H1 (cell line): Measurements from ENCODE around the gene RBM20. TPM values are rescaled to one million over a fixed set of nuclear protein-coding genes. Genes with fewer than 3 reads are reported as not detected.
"Not testable (repeated sequence)": the region's sequence is repeated elsewhere in the genome, so short reads cannot be mapped to it uniquely, and the experiment has no call there.

Experiments
- CTCF ChIA-PET: fragments of 300-600 bp; sonication (Branson Sonifier 250); formaldehyde crosslinking; loops from one replicate; lab custom pipeline; 2021; ENCODE audit not compliant: partially characterized antibody; lab: Charles Lee
- POLR2A ChIA-PET: fragments of 300-600 bp; sonication (Branson Sonifier 250); formaldehyde crosslinking; loops from one replicate; lab custom pipeline; 2021; ENCODE audit warnings: inconsistent platforms; ENCODE audit not compliant: partially characterized antibody; lab: Charles Lee
- DNase-seq, 2 experiments: peaks; one replicate each; pipeline versions ENCODE4 v3.0.0 to v3.0.0-alpha.2; 2010 to 2022; ENCODE audit warnings: low spot score in 2 of 2, low read depth in 1 of 2, mixed read lengths in 1 of 2
- FAIRE-seq: peaks from 2 replicates; lab custom pipeline; 2011; peaks lifted over from hg19 to GRCh38; lab: Jason Lieb, UNC
- H2AFZ ChIP-seq: 2 replicates; pipeline ENCODE4 v1.8.1; 2012; ENCODE audit warnings: low read length, inconsistent platforms
- H2AK5ac ChIP-seq: 2 replicates; pipeline ENCODE4 v1.6.1; 2013; ENCODE audit warnings: low read depth, low read length
- H2BK120ac ChIP-seq: replicated peaks from 2 replicates; pipeline ENCODE3; 2013; ENCODE audit warnings: low read depth, low read length, inconsistent platforms
- H2BK12ac ChIP-seq: 2 replicates; pipeline ENCODE4 v1.6.1; 2013; ENCODE audit warnings: low read depth, low read length
- H2BK15ac ChIP-seq: 2 replicates; pipeline ENCODE4 v1.6.1; 2013; ENCODE audit warnings: low read length
- H2BK20ac ChIP-seq: 2 replicates; pipeline ENCODE4 v1.6.1; 2013; ENCODE audit warnings: low read length
- H2BK5ac ChIP-seq: 2 replicates; pipeline ENCODE4 v1.6.1; 2013; ENCODE audit warnings: low read depth, low read length
- H3K14ac ChIP-seq: 2 replicates; pipeline ENCODE4 v1.6.1; 2013; ENCODE audit warnings: inconsistent platforms; ENCODE audit not compliant: insufficient read length
- H3K18ac ChIP-seq: 2 replicates; pipeline ENCODE4 v1.6.1; 2013; ENCODE audit warnings: low read length; ENCODE audit errors: extremely low read depth
- H3K23ac ChIP-seq: 2 replicates; pipeline ENCODE4 v1.6.1; 2013; ENCODE audit warnings: inconsistent platforms; ENCODE audit not compliant: insufficient read length
- H3K23me2 ChIP-seq: 2 replicates; pipeline ENCODE4 v1.6.1; 2013; ENCODE audit warnings: low read depth, low read length
- H3K27ac ChIP-seq: 2 replicates; pipeline ENCODE4 v1.6.1; 2011; ENCODE audit warnings: low read depth, low read length, inconsistent platforms
- H3K27me3 ChIP-seq, 4 experiments: replicated peaks in 1 of 4; 1 replicate in 1 of 4; 2 replicates in 3 of 4; pipeline versions ENCODE4 v1.6.1 to v1.8.1; 2011 to 2013; ENCODE audit warnings: low read length in 3 of 4, mild to moderate bottlenecking in 3 of 4, inconsistent platforms in 2 of 4, mixed read lengths in 2 of 4, moderate library complexity in 1 of 4; ENCODE audit not compliant: control insufficient read depth in 3 of 4, insufficient read depth in 3 of 4; ENCODE audit errors: extremely low read depth in 1 of 4
- H3K36me3 ChIP-seq, 4 experiments: 2 replicates each; pipeline versions ENCODE4 v1.6.1 to v1.8.1; 2011 to 2013; ENCODE audit warnings: mild to moderate bottlenecking in 4 of 4, low read length in 3 of 4, moderate library complexity in 2 of 4, control low read depth in 1 of 4, inconsistent platforms in 1 of 4; ENCODE audit not compliant: insufficient read depth in 4 of 4, control insufficient read depth in 2 of 4
- H3K4ac ChIP-seq: replicated peaks from 2 replicates; pipeline ENCODE3; 2013; ENCODE audit warnings: low read length, low read depth, mixed read lengths, inconsistent platforms; ENCODE audit not compliant: insufficient read length
- H3K4me1 ChIP-seq, 4 experiments: replicated peaks in 1 of 4; 1 replicate in 1 of 4; 2 replicates in 3 of 4; pipeline versions ENCODE4 v1.6.1 to v1.8.1; 2011 to 2013; ENCODE audit warnings: low read length in 3 of 4, inconsistent platforms in 2 of 4, mixed read lengths in 1 of 4; ENCODE audit not compliant: insufficient read depth in 4 of 4, control insufficient read depth in 3 of 4
- H3K4me2 ChIP-seq, 2 experiments: 2 replicates each; pipeline versions ENCODE4 v1.6.1 to v1.8.1; 2011 to 2013; ENCODE audit warnings: low read depth in 2 of 2, low read length in 2 of 2, control low read depth in 1 of 2, inconsistent platforms in 1 of 2, mild to moderate bottlenecking in 1 of 2; ENCODE audit not compliant: insufficient read depth in 1 of 2
- H3K4me3 ChIP-seq, 4 experiments: fragments of 200-600, 300-600 bp in 1 of 4; sonication (generic), shearing (Covaris generic), sonication (Bioruptor Twin) in 1 of 4; 2 replicates each; pipeline versions ENCODE4 v1.5.1 to v1.8.1; 2011 to 2016; ENCODE audit warnings: low read length in 4 of 4, low read depth in 3 of 4, control low read depth in 2 of 4, inconsistent platforms in 2 of 4, mild to moderate bottlenecking in 2 of 4, mixed read lengths in 1 of 4, moderate library complexity in 1 of 4; ENCODE audit not compliant: insufficient read depth in 2 of 4; ENCODE audit errors: extremely low read depth in 1 of 4
- H3K56ac ChIP-seq: replicated peaks from 2 replicates; pipeline ENCODE3; 2013; ENCODE audit warnings: low read depth, mild to moderate bottlenecking, mixed read lengths, low read length, inconsistent platforms; ENCODE audit not compliant: insufficient read length
- H3K79me1 ChIP-seq: 2 replicates; pipeline ENCODE4 v1.6.1; 2013; ENCODE audit warnings: low read depth, low read length, control low read depth
- H3K79me2 ChIP-seq, 2 experiments: 2 replicates each; pipeline versions ENCODE4 v1.6.1 to v1.8.1; 2012 to 2013; ENCODE audit warnings: low read length in 2 of 2, mild to moderate bottlenecking in 2 of 2, inconsistent platforms in 1 of 2; ENCODE audit not compliant: insufficient read depth in 2 of 2, control insufficient read depth in 1 of 2
- H3K9ac ChIP-seq, 4 experiments: replicated peaks in 1 of 4; 1 replicate in 1 of 4; 2 replicates in 3 of 4; pipeline versions ENCODE4 v1.6.1 to v1.8.1; 2011 to 2013; ENCODE audit warnings: low read depth in 3 of 4, low read length in 3 of 4, control low read depth in 2 of 4, mild to moderate bottlenecking in 2 of 4, moderate library complexity in 2 of 4, inconsistent platforms in 1 of 4; ENCODE audit errors: extremely low read depth in 1 of 4
- H3K9me3 ChIP-seq, 2 experiments: 2 replicates each; pipeline versions ENCODE4 v1.6.1 to v1.8.1; 2012 to 2013; ENCODE audit warnings: mild to moderate bottlenecking in 2 of 2, moderate library complexity in 2 of 2, control low read depth in 1 of 2, inconsistent platforms in 1 of 2, low read depth in 1 of 2, low read length in 1 of 2, mixed read lengths in 1 of 2; ENCODE audit not compliant: insufficient read depth in 2 of 2
- H4K20me1 ChIP-seq, 2 experiments: replicated peaks in 1 of 2; 2 replicates each; pipeline versions ENCODE3 to v1.8.1; 2011 to 2013; ENCODE audit warnings: inconsistent platforms in 2 of 2, low read length in 2 of 2, mild to moderate bottlenecking in 1 of 2; ENCODE audit not compliant: insufficient read depth in 2 of 2, control insufficient read depth in 1 of 2
- H4K5ac ChIP-seq: 2 replicates; pipeline ENCODE4 v1.6.1; 2013; ENCODE audit warnings: low read length, low read depth, mixed read lengths, inconsistent platforms; ENCODE audit not compliant: insufficient read length
- H4K8ac ChIP-seq: 2 replicates; pipeline ENCODE4 v1.8.0; 2013; ENCODE audit warnings: mild to moderate bottlenecking, moderate library complexity, low read length, inconsistent platforms; ENCODE audit not compliant: insufficient read depth; ENCODE audit errors: extremely low read depth
- H4K91ac ChIP-seq: replicated peaks from 2 replicates; pipeline ENCODE3; 2013; ENCODE audit warnings: low read length, mixed read lengths, inconsistent platforms; ENCODE audit not compliant: insufficient read length
- ASH2L ChIP-seq: fragments of 200-600, 300-600 bp; sonication (generic); IDR thresholded peaks from one replicate; pipeline ENCODE4 v1.7.1; 2017; ENCODE audit warnings: low read length
- HDAC2 ChIP-seq, 2 experiments: fragments of 300-600 bp in 1 of 2; sonication (generic) in 1 of 2; IDR thresholded peaks; 2 replicates each; pipeline ENCODE4 v1.6.1; 2011 to 2012; ENCODE audit warnings: low read depth in 2 of 2, low read length in 2 of 2, mild to moderate bottlenecking in 2 of 2, moderate library complexity in 2 of 2, borderline replicate concordance in 1 of 2, inconsistent platforms in 1 of 2
- WGBS, 2 experiments: shearing (Covaris generic) in 1 of 2; methylation state at CpG; one replicate each; pipeline versions ENCODE4 v1.1.6 to v1.1.7; 2013 to 2015; ENCODE audit warnings: low lambda C conversion rate in 2 of 2, mixed read lengths in 2 of 2, inconsistent platforms in 1 of 2, low coverage in 1 of 2, missing lambda C conversion rate in 1 of 2; ENCODE audit not compliant: insufficient replicate concordance in 2 of 2, insufficient coverage in 1 of 2, insufficient read length in 1 of 2; ENCODE audit errors: extremely low coverage in 1 of 2, missing lambda C conversion rate in 1 of 2; 5-methylcytosine and 5-hydroxymethylcytosine counted together
- polyA plus RNA-seq, 7 experiments: library from polyadenylated mRNA; depleted of rRNA in 3 of 7; stranded (reverse) in 5 of 7; unstranded in 2 of 7; fragments of >200 nt in 5 of 7; fragments of 200-250 nt in 2 of 7; gene quantifications; 1 replicate in 5 of 7; 2 replicates in 1 of 7; 4 replicates in 1 of 7; pipeline versions ENCODE4 v1.2.1 to v1.2.3, GENCODE V29; 2011 to 2013; ENCODE audit warnings: missing spikeins in 2 of 7, mixed read lengths in 2 of 7
- total RNA-seq: library from RNA; stranded (reverse); fragmentation: NEBNext Ultra II Directional; extraction: Animal tissue kit (Norgen Biotek cat#: 25700); gene quantifications from 2 replicates; pipeline ENCODE4 v1.2.1, GENCODE V29; 2021

The RBM20 gene
- total and polyA plus RNA-seq, 2 of the 8 experiments (the other 6 are each of a cell fraction or from before 2014, with no cell fraction given), result 0.05 to 0.63 TPM

GRCh38 chr10:110620398-110620719, 23.8 kb upstream of the RBM20 start (continued):
- TF ChIP-seq ASH2L (no peak), HDAC2 (IDR thresholded peaks at IDR 0.05; ENCODE audit: borderline replicate concordance in 1 of 2, low read depth in 2 of 2, low read length in 2 of 2) (no peak)

DNA sequence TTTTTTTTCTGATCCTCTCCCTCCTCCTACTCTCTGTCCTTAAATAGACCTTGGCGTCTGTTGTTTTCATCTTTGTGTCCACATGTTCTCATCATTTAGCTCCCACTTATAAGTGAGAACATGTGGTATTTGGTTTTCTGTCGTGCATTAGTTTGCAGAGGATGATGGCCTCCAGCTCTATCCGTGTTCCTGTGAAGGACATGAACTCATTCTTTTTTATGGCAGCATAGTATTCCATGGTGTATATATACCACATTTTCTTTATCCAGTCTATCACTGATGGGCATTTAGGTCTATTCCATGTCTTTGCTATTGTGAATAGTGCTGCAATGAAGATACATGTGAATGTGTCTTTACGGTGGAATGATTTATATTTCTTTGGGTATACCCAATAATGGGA, 20.8 kb upstream of the RBM20 start:
- H3K23me2 ChIP-seq, H4K91ac ChIP-seq, H3K79me1 ChIP-seq, H2AK5ac ChIP-seq, H3K9me3 ChIP-seq, H3K9ac ChIP-seq, H2BK12ac ChIP-seq, H2AFZ ChIP-seq, FAIRE-seq, H2BK20ac ChIP-seq, H3K79me2 ChIP-seq, H4K8ac ChIP-seq, H2BK5ac ChIP-seq, H4K20me1 ChIP-seq, H3K14ac ChIP-seq, H2BK120ac ChIP-seq, H3K27ac ChIP-seq, H3K27me3 ChIP-seq, H3K18ac ChIP-seq, H3K4ac ChIP-seq, H4K5ac ChIP-seq, POLR2A ChIA-PET, H3K56ac ChIP-seq, DNase-seq, H3K4me3 ChIP-seq, H3K4me2 ChIP-seq, H3K23ac ChIP-seq, H2BK15ac ChIP-seq, H3K4me1 ChIP-seq, H3K36me3 ChIP-seq: not testable (repeated sequence)
- 88% methylated on average over 4 of the region's 4 CpGs; no CpG with 5 or more reads in 1 of the 2 experiments for WGBS, 2 experiments
- CTCF ChIA-PET, result interaction anchor here (0.8 to 14.3 kb wide), 9 partner anchors 9 to 124 kb away, joined by 3 to 237 read pairs (median 4); no protein-coding TSS in a partner anchor
